HT1080 (cell line): ENCODE data around the gene FAM118A. TPM values are rescaled to one million over a fixed set of nuclear protein-coding genes. Genes with fewer than 3 reads are reported as not detected.
"Not testable (repeated sequence)": the region's sequence is repeated elsewhere in the genome, so short reads cannot be mapped to it uniquely, and the experiment has no call there.

Experiments used
- DNase-seq: peaks from one replicate; pipeline ENCODE4 v3.0.0-alpha.2; 2015; ENCODE audit warnings: low read depth
- total RNA-seq: library from RNA; depleted of rRNA; stranded (reverse); fragments of >200 nt; shearing (Covaris generic); gene quantifications from 2 replicates; pipeline ENCODE4 v1.2.3, GENCODE V29; 2014

Gene FAM118A
- total RNA-seq, 1 experiment from 2014 or later: 19.2 TPM

- no peak for DNase-seq
Observed at GRCh38 chr22:45330548-45330947, 20.8 kb downstream of the FAM118A start.

DNA sequence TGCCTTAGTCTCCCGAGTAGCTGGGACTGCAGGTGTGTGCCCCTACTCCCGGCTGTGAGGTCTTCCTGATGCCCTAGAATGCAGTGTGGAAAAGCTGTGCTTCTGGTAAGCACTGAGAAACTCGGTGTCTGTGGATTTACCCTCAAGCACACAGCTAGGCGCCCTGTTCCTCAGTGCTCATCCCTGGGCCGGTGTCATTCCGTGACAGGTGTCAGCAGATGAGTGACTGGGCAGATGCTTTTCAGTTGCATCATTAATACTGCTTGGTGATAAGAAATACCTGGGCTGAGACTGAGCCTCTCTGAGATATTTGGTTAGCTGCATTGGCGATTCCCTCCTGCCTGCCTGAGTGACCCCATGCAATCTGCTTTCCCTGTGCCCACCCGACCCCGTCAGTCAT is 21.8 kb downstream of the FAM118A start:
- no peak for DNase-seq

DNA sequence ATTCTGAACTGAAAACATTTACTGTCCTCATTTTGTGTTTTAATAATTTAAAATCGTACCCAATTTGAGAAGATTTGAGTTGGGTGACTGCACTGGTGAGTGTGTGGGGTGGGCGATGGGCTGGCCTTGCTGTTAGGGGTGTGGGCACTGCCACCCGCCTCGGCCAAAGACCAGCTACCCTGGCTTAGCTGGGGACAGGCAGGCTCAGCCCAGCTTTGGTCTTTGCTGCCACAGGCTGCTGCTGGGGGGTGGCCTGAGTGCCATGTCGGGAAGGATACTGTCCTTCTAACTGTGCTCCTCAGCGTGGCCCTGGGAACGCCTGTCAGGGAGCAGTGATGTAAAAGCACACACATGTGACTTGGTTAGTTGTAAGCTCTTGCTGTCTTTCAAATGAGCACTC is 22.3 kb downstream of the FAM118A start:
- DNase-seq: no peak

DNA sequence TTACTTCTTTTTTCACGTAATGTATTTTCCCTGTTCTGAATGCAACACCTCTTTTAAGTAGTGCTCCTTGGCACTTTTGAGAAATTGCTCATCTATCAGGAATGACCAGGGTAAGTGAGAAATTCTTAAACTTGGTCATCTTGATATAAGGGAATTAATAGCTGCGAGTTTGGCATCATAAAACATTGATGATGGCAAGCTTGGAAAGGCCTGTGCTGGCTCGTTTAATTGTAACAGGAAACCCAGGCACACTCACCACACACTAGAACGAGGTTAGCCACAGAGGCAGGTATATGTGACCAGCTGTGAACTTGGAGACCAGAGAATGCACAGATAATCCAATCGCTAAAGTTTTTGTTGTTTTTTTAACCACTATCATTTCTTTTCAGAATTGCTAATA is 24.3 kb downstream of the FAM118A start:
- DNase-seq: no peak

DNA sequence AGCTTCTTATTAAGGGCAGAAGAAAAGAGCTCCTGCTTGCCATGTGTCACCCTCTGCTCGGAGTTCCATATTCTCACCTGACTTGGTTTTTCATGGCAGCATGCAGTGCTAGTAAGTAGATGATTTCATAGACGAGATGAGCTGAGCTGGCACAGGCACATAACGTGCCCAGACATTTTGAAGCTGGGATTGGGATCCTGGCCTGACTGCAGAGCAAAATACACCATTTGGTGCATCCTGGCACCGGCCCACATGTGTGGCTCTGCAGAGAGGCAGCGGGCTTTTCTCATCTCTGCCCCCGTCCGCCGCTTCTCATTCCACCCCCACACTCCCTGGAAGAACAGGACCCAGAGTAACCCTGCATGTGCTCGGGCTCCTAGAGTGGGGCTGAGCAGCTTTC is 24.8 kb downstream of the FAM118A start:
- no peak for DNase-seq

DNA sequence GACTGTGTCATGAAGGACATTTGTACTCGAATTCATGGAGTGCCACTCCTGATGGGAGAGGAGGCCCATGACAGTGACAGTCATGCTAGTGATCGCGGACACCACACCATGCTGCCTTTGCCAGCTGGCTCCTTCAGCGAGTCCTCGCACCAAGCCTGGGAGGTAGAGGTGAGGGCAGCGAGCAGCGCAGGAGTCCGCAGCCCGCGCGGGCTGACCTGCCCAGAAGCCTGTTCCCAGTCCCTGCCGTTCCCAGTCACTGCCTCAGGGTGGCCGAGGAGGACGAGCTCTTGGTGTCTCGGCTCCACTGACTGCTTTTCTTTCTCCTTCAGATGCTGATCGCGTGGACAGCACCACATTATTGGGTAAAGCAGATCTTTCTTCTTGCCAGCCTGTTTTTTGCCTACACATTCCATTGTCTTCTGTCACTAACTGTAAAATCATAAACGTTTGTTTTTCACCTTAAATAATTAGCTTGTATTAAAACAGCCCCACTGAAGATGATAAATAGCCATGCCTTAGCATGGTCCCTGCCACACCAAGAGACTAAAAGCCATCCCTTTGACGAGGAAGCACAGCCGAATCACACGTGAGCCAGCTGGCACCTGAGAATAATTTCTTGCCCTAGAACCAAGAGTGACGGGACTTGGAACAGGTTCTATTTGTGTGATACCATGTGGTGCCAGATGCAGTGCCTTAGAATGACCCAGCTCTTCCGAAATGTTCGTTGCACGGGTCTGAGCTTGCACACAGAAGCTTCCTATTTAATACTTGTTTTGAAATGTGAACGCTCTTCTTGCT is 25.5 kb downstream of the FAM118A start:
- DNase-seq: no peak

- no peak for DNase-seq
Observed at GRCh38 chr22:45335854-45336522, 26.3 kb downstream of the FAM118A start.

DNA sequence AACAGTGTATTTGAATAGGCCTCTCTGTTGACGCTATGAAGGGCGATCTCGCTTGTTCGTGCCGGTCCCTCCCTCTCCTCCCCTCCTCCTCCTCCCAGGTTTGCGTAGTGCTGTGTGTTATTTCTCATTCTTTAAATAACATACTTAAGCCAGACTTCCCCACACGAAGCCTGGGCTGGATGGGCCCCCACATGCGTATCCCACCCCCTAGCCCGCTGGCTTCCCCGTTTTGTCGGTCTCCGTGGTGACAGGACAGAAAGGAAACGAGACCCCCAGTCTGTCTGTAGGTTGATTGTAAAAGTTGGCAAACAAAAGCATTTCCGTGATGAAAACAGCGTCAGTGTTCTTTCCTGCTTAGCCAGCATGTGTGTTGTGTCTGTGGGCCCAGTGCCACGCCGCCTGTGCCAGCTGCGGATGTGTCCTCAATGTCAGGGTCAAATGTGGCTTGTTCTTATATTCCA is 27.3 kb downstream of the FAM118A start:
- DNase-seq: no peak

GRCh38 chr22:45337536-45337935 is 27.8 kb downstream of the FAM118A start:
- no peak for DNase-seq

DNA sequence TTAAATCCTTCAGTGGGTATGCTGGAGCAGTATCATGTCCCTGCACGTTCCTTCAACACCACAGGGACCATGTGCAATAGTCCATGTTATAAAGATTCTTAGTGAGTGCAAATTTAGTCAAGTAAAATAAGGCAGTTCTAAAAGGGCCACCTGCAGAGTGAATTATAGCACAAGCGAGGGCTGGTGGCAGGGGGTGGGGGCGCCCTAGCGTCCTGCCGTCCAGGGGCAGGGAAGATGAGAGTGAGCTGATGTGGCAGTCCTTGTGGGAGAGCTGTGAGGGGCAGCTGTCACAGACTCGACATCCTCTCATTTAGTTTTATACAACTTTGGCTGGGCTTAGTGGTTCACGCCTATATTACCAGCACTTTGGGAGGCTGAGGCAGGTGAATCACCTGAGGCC is 29.1 kb downstream of the FAM118A start:
- DNase-seq: no peak

DNA sequence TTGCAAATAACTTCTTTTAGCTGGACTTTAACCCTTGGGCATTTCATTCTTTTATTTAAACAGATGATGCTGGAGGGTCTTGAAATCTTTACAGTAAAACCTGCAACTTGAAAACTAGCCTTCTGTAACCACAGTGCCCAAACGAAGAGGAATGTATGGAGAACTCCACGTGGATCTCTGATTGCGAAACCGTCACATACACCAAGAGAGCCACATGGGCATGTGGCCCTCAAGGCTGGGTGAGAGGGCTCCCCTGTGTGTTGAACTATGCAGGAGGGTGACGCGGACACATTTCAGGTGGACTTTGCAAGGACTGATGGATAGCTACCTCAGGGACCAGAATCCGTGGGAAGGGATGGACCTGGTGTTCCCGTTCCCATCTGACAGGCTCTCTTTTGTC is 30.6 kb downstream of the FAM118A start:
- no peak for DNase-seq

DNA sequence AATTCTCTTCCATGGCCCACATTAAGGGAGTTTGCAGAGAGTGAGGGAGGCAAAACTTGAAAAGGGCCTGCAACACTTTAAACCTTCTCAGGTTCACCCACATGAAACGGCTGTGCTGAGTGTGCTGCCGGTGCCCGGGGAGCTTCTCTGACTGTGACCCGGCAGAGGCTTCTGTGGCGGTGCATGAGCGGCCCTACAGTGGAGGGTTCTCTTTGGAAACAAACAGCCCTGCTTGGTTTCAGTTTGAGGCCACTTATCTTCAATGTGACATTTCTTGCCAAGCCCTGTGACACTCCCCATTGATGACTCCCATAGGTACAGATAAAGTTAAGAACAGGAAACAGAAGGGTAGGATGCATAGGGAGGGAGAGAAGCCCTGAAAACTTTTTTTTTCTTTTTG is 31.8 kb downstream of the FAM118A start:
- DNase-seq: no peak

GRCh38 chr22:45343143-45343542 is 33.4 kb downstream of the FAM118A start:
- no peak for DNase-seq

- DNase-seq: peak; percentile 5
Observed at GRCh38 chr22:45344334-45344733, 34.6 kb downstream of the FAM118A start.

DNA sequence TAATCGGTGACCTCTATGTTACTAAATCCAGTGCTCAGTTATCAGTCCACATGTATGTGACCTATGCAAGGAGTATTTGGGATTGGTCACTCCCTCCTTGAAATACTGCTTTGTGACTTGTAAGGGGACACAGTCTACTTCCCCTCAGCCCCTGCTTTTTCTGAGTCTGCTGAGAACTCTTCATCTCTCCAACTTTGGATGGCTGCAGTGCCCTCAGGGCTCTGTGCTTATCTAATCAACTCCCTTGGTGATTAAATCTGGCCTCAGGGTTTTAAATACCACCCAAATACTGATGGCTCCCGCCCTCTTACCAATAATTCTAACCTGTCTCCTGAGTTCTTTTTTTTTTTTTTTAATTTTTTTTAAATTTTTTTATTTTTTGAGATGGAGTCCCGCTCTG is 40.2 kb downstream of the FAM118A start:
- no peak for DNase-seq

DNA sequence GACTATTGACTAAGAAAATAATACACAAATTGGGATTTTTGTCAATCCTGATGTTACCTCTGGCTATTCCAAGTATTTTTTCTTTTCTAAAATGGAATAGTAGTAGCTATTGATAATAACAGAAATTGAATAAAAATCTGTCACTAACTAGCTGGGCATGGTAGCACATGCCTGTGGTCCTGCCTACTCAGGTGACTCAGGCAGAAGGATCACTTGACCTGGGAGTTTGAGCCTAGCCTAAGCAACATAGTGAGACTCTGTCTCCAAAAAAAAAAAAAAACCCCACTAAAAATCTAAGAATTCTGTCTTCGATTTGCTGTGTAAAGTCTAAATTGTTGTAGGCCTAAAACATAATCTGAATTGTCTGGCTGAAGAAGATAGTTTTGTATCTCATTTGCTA is 42.2 kb downstream of the FAM118A start:
- no peak for DNase-seq

DNA sequence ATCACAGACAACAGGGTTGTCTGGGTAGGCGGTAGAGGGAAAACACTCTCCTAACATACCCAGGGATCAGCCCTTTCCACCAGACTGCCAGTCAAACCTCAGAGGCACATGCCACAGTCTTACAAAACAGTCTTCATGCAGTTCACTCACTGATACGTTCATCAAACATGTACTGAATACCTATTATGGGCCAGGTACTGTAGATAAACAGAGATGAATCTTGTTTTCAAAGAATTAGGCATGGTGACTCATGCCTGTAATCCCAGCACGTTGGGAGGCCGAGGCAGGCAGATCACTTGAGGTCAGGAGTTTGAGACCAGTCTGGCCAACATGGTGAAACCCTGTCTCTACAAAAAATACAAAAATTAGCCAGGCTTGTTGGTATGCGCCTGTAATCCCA is 43.0 kb downstream of the FAM118A start:
- not testable (repeated sequence) for DNase-seq

- DNase-seq: no peak
Observed at GRCh38 chr22:45353786-45354185, 44.1 kb downstream of the FAM118A start.

GRCh38 chr22:45357490-45357889 is 47.8 kb downstream of the FAM118A start:
- DNase-seq: no peak

DNA sequence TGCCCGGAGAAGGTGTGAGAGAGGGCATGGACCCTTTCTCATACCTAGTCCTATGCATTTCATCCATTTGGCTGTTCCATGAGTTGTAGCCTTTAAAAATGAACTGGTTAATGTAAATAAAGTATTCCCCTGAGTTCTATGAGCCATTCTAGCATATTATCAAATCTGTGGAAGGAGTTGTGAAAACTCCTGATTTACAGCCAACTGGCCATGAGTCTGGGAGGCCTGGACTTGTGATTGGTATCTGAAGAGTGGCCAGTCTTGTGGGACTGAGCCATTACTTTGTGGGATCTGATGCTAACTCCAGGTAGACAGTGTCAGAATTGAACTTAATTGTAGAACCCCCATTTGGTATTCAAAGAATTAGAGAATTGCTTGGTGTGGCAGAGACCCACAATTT is 48.4 kb downstream of the FAM118A start:
- DNase-seq: no peak

- no peak for DNase-seq
Observed at GRCh38 chr22:45359627-45360026, 49.9 kb downstream of the FAM118A start.

DNA sequence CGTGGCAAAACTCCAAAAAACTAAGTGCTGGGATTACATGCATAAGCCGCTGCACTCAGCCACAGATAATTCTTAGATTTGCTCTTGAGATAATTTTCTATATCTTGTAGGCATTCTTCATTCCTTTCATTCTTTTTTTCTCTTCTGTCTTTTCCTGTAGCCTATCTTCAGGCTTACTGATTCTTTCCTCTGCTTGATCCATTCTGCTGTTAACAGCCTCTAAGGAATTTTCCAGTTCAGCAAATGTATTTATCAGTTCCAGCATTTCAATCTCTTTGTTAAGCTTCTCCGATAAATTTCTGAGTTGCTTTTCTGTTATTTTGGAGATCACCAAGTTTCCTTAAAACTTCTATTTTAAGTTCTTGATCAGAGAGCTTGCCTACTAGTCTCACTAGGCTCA is 57.0 kb downstream of the FAM118A start:
- no peak for DNase-seq

- not testable (repeated sequence) for DNase-seq
Observed at GRCh38 chr22:45373592-45373991, 63.9 kb downstream of the FAM118A start.
